Hepatic stellate cell (primary cell): ENCODE results near the gene SPTY2D1.
"Not testable (repeated sequence)": the region's sequence is repeated elsewhere in the genome, so short reads cannot be mapped to it uniquely, and the experiment has no call there.

Experiments
- DNase-seq: peaks from one replicate; pipeline ENCODE4 v3.0.0; 2011; ENCODE audit warnings: low spot score

Gene SPTY2D1

DNA sequence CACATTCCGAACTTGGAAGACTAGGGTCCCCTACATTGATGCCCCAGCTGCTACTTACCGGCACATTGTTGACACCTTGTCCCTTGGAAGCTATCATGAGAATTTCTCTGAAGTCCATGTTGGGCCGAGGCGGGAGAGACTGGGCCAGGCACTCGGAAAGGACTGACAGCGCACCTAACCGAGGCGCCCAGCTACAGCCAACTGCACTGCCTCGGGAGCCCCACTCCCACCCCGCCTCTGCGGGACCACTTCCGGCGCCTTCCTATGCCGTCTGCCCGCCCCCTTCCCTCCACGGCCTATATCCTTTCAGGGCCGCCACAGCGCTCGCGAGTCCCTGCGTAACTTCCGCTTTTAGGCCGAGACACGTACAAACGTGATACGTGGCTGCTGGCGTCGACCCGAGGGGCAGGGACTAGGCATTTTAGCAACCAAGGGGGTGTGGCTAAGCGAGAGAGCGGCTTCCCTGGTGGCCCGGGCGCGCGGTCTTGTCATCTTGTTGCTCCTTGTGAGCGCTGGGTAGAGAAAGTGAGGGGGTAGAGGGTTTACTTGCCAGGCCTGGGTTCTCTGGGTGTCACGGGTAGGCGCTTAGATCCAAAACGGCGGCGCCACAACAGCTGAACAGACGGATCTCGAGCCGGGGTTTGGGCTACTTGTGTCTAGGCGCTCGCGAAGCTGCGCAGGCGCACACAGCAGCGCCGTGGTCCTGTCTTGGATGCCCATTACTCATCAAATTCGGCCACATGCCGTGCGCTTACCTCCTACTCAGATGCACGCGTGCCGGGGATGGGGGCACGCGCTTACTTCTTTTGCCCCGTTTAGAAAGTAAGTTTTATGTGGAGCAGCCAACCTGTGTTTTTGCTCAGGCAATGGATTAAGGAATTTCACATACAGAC lies at the start of gene SPTY2D1:
TSS of gene SPTY2D1 (minus strand) at position 203 of the 893 bp plus-strand sequence. CDS start at position 118, 85 bp downstream.
- DNase-seq, result peak; percentile 92

GRCh38 chr11:18682466-18682865 lies 48.3 kb upstream of the SPTY2D1 start:
- no peak for DNase-seq

DNA sequence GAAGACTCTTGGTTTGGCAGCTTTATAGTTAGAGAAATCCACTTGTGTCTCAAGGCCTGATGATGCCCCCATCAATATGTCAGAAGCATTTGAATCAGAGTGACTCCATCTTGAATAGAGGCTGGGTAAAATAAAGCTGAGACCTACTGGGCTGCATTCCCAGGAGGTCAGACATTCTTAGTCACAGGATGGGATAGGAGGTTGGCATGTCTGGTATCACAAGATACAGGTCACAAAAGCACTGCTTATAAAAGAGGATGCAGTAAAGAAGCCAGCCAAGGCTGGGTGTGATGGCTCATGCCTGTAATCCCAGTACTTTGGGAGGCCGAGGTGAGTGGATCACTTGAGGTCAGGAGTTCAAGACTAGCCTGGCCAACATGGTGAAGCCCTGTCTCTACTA lies 47.8 kb upstream of the SPTY2D1 start:
- not testable (repeated sequence) for DNase-seq

DNA sequence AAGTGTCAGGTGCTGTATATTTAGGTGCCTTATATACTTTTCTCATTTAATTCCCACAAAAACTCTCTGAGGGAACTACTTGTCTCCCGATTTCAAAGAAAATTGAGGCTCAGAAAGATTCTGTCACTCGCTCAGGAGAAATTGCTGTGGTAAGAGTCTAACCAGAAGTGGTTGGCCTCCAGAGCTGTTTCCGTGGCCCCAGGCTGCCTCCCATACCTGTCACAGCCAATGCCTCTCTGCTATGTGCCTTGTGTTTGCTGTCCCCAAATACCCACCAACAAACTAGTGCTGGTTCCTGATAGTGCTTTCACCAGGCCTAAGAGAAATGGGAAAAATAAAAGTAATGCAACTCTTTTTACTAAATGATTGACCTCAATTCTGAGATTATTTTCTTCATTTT lies 43.4 kb upstream of the SPTY2D1 start:
- DNase-seq, result no peak

- DNase-seq, result no peak
Measured at GRCh38 chr11:18676803-18677202, 42.7 kb upstream of the SPTY2D1 start.

DNA sequence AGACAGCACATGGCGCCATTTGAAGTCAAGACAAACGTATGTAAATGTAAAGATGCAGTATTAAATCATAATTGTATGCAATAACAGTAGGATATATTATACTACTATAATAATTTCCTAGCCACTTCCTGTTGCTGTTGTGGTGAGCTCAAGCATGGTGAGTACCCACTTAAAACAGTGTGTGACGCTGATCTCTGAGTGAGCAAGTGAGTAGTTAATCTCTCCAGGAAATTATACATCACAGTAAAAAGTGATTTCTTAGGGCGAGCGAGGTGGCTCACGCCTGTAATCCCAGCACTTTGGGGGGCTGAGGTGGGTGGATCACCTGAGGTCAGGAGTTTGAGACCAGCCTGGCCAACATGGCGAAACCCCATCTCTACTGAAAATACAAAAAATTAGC lies 38.1 kb upstream of the SPTY2D1 start:
- not testable (repeated sequence) for DNase-seq

DNA sequence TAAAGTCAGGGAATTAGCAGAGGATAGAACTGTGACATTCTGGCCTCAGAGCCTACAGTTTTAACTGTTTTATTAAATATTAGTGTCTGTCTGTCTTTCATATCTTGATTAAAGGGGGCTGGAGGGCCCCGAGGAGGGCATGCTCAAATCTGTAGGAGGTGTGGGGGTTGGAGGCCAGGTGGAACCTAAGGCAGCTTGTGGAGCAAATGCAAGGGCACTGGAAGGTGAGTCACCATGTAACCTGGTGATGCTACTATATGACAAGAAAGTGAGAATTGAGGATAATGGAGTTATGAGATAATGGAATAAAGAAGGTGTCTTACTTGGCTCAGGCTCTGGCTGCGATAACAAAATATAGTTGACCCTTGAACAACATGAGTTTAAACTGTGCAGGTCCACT lies 37.1 kb upstream of the SPTY2D1 start:
- no peak for DNase-seq

DNA sequence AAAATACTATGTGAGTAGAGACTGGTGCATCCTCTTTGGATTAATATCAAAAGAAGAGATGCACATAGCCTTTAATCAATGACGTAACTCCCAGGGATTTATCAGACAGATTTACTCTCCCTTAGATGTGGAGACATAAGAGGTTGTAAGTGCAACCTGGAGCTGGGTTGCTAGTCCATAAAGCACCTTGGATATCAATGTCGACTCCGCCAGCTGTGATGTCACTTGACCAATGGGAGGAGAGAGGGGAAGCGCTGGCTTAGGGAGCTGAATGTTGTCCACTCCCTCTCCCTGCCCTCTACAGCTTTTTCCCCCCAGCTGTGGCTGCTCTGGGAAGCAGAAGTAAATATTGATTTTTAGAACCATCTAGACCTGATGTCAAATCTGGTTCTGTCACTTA lies 35.6 kb upstream of the SPTY2D1 start:
- no peak for DNase-seq

GRCh38 chr11:18669219-18669596 lies 35.1 kb upstream of the SPTY2D1 start:
- DNase-seq, result no peak

GRCh38 chr11:18668131-18668530 lies 34.0 kb upstream of the SPTY2D1 start:
- DNase-seq, result no peak

- DNase-seq, result not testable (repeated sequence)
Measured at GRCh38 chr11:18665353-18665872, 31.3 kb upstream of the SPTY2D1 start.

GRCh38 chr11:18657673-18658072 lies 23.5 kb upstream of the SPTY2D1 start:
- no peak for DNase-seq

GRCh38 chr11:18650859-18651557 lies 16.9 kb upstream of the SPTY2D1 start:
- peak; percentile 43 for DNase-seq

- DNase-seq, result no peak
Measured at GRCh38 chr11:18650353-18650752, 16.2 kb upstream of the SPTY2D1 start.

DNA sequence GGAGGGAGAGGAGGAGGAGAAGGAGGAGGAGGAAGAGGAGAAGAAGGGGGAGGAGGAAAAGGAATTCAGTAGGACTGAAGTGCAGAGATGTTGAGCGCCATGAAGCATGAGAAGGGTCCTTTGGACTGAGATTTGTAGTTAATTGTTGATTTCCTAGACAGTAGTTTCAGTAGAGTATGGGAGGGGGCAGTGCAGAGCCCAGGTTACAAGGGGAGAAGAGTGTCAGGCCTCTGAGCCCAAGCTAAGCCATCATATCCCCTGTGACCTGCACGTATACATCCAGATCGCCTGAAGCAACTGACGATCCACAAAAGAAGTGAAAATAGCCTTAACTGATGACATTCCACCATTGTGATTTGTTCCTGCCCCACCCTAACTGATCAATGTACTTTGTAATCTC lies 8.9 kb upstream of the SPTY2D1 start:
- not testable (repeated sequence) for DNase-seq

- no peak for DNase-seq
Measured at GRCh38 chr11:18641677-18642076, 7.5 kb upstream of the SPTY2D1 start.

DNA sequence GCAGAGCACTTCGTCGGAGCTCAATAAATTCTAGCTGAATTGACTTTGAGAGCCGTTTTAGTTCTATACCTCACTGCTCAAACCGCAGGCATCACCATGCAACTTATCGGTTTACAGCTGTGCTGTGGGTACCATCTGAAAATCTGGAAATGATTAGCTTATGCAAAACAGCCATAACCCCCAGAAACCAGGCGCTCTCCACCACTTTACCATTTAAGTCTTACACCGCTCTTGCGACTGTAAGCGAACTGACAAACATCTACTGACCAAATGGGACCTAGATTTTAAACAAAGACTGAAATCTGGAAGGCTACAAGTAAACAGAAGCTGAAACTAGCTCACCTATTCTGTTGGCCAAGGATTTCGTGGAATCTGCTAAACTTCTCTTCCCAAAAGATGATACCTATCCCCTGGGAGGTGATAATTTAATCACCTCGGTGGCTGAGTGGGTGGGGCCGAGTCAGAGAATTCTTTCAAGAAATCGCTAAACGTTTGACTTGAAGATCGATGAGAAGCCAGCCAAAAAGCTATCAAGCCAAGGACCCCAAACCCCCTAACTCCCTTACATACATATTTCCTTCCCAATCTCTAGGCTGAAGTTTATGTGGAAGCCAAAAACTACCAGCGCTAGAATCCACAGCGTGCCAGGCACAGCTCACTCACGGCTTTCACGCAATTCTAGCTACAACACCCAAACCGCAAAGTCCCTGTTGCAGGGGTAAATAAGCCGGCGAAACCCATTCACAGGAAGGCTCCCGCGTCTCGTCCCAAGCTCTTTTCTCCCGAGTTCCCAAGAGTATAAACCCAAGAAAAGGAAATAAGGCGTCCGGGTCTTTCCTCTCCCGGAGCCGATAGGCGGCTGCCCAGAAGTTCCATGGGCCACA lies 644 bp downstream of the SPTY2D1 start:
- peak; percentile 17 for DNase-seq

GRCh38 chr11:18632841-18633240 lies 1.3 kb downstream of the SPTY2D1 start:
- DNase-seq, result no peak

- DNase-seq, result no peak
Measured at GRCh38 chr11:18624161-18624560, 10.0 kb downstream of the SPTY2D1 start.

DNA sequence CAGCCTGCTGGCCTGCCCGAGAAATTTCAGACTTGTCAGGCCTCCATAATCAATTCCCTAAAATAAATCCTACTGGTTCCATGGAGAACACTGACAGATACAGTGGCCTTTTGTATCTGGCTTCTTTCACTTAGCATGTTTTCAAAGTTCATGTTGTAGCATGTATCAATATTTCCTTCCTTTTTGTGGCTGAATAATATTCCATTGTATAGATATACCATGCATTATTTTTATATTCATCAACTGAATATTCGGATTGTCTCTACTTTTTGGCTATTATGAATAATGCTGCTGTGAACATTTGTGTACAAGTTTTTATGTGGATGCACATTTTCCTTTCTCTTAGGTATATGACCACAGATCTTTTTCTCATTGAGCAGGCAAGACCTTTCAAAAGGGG lies 10.4 kb downstream of the SPTY2D1 start:
- DNase-seq, result no peak

GRCh38 chr11:18618342-18619025 lies 15.7 kb downstream of the SPTY2D1 start:
- DNase-seq, result peak; percentile 30
